ENCODE results near the gene ATXN1.
A peak's percentile ranks its signal among the peaks of the same experiment; 100 is the strongest.

Gene ATXN1

DNA sequence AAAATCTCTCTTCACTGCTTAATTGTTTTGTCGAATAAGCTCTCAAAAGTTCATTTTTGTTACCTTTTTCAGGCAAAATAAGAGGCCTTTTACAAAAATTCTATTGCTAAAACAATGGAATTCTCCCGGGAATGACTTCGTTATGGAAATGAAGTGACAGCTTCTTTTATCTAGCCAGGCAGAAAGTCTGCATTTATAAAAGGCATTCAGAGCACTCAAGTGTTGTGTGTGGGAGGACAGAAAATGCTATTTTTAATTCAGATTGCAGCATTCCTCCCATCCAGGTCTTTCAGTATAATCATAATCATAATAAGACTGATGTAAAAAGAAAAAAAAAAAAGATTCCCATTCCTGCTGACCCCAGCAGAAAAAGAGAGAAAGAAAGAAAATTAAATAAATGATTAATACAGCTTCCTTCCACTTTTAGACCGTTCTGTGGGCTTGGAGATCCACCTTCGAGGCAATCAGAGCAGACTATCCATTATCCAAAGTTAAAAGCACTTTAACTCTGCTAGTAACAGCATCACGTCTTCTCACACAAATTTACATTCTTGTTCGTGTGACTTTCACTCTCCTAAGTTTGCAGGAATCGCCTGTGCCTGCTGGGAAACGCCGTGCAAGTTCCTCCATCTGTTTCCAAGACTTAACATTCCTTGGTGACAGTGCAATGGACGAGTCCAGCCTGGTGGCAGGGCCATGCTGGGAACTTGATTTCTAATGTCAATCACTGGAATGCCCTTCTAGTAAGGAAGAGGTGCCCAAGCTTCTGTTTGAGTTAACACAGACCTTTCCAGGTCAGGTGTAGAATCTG is 264.1 kb downstream of the ATXN1 start:
- DNase-seq (ENCODE audit: low read depth) = no peak

GRCh38 chr6:16496210-16496609 is 265.1 kb downstream of the ATXN1 start:
- DNase-seq (ENCODE audit: low read depth) = no peak

DNA sequence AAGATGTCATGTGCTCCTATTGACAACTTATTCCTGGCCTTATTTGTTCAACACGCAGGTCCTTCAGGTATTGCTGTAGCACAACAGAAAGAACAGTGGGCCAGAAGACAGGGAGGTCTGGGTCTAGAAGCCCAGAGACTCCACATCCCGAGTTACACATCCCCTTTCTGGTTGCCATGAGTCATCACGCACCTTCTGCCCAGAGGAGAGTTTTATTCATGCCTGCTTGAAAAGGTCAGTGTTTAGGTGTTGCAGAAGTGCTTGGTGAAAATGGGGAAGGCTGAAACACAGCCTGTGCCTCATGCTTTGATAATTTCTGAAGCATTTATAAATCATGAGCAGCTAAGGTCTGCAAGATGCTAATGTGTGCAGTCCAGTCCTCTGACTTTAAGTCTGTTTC is 266.5 kb downstream of the ATXN1 start:
- DNase-seq (ENCODE audit: low read depth) = no peak

DNA sequence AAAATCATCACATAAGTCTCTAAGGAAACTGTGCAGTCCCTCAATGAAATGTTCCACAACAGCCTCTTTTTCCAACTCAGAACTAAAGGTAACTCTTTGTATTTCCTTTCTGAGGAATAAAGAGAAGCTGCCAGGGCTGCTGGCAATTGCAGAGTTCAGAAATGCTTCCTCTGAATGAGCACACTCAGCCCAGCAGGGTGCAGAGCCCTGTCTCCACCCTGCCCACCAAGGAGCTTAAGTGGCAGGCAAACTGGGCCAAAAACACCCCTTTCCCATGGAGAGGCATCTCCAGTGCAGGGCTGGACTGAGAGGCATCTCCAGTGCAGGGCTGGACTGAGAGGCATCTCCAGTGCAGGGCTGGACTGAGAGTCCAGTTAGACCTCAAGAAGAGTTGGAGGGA is 267.5 kb downstream of the ATXN1 start:
- DNase-seq (ENCODE audit: low read depth) = no peak

DNA sequence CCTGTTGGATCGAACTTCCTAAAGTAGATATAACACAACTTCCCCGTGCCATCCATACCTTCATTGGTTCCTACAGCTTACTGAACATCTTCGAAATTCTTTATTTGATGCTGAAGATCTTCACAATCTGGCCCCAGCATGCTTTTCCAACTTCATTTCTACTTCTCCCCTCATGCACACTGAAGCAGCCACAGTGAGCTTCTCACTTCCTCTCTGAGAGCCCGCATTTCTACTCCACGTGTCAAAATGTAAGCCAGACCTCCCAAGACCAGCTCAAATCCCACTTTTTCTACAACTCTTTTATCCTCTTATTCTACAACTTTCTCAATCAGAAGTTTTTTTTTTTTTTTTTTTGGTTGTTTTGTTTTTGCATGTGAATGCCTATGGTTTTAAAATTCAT is 268.1 kb downstream of the ATXN1 start:
- DNase-seq (ENCODE audit: low read depth) = no peak

DNA sequence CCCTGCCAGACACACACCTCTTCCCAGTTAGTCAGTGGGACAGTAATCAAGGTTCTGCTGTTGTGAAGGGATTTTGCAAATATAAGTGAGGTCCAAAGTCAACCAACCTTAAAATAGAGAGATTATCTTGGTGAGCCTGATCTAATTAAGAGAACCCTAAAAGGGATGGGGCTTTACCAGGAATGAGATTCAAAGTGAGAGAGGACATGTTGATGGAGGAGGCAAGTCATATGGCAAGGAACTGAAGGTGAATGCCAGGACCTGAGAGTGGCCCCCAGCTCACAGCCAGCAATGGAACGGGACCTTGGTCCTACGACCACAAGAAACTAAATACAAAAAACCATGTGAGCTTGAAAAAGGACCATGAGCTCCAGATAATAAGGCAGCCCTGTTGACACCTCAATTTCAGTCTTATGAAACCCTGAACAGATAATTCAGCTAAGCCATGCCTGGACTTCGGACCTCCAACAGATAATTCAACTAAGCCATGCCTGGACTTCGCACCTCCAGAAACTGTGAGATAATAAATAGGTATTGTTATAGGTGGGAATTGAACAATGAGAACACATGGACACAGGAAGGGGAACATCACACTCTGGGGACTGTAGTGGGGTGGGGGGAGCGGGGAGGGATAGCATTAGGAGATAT is 269.5 kb downstream of the ATXN1 start:
- DNase-seq (ENCODE audit: low read depth) = no peak

GRCh38 chr6:16490616-16491015 is 270.6 kb downstream of the ATXN1 start:
- DNase-seq (ENCODE audit: low read depth) = no peak

GRCh38 chr6:16488813-16489212 is 272.4 kb downstream of the ATXN1 start:
- DNase-seq (ENCODE audit: low read depth) = no peak

DNA sequence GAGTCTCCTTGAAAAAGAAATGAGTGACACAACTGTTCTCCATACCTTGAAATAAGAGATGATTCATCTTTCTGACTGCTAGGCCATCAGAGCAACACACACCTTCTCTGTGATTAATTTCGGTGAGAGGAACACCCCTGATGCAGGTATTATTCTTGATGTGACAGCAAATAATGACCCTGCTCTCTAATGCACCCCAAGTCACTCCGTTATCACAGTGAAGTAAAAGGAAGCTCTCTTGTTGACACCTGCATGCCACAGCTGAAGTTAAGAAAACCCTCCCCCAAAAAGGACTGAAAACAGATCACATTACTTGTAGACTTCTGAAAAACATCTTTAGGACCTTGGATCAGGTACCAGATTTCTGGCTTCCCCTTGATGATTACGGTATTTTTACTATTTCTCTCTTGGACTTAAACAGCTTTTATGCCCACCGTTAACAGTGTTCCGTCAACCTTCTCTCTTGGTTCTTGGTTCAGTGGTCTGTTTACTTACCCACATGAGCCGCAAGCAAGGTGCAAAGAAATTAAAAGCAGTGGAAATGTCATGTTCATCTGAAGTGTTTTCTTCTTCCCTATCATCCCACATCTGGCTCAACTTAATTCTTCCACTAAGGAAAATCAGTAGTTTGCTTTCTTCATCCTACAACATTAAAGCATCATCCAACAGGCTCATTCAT is 273.1 kb downstream of the ATXN1 start:
- DNase-seq (ENCODE audit: low read depth) = no peak

GRCh38 chr6:16486661-16487060 is 274.6 kb downstream of the ATXN1 start:
- peak; percentile 47 for DNase-seq (ENCODE audit: low read depth)

DNA sequence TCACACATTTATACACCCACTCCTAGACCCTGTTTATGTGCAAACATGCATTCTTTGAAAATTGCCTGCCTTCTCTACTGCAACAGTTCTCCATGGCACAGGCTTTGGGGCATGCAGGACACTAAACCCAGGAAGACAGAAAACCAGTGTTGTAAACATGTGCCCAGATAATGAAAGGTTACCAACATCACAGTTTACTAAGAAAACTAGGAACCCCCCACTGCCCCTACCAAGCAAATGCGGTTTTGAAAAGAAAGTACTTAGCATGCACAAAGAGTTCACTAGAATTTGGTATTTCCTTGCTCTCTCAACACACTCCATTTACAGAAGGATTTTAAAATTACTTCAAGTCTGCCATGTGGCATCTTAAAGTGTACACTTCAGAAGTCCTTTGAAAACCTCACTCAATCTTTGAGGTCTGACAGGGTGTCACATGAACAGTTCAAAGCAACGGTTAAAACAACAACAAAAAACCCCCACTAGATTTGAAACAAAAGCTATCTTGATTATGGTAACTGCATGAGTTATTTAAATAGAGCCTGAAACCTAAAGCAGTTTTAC is 277.9 kb downstream of the ATXN1 start:
- no peak for DNase-seq (ENCODE audit: low read depth)

DNA sequence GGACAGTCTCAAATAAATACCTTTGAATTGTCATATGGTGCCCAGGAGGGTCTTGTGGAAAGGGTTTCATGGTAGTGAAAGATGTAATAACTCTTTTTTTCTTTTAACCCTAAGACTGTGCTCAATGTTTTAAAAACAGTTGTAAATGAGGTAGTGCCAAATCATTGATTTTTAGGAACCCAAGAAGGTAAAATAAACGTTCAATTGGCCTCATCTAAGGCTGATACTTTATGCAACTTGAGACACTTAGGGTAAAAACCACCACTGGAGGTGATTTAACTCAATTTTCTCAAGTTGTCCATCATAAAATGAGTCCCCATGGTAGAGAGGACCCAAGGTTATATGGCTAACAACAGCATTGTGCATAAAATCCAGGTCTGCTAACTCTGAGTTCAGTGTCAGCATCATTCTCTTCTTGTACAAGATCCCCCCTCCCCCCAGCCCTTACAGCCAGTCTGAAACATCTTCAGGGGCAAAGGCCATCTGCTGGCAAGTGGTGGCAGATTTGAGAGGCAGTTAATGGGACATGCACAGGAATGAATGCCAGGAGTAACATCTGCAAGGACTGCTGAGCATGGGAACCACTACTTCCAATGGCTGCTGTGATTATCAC is 278.5 kb downstream of the ATXN1 start:
- no peak for DNase-seq (ENCODE audit: low read depth)

GRCh38 chr6:16481697-16482399 is 279.4 kb downstream of the ATXN1 start:
- DNase-seq (ENCODE audit: low read depth) = no peak

GRCh38 chr6:16480763-16481560 is 280.3 kb downstream of the ATXN1 start:
- no peak for DNase-seq (ENCODE audit: low read depth)

- DNase-seq (ENCODE audit: low read depth) = no peak
Measured at GRCh38 chr6:16477367-16478149, 283.7 kb downstream of the ATXN1 start.

GRCh38 chr6:16476861-16477260 is 284.4 kb downstream of the ATXN1 start:
- DNase-seq (ENCODE audit: low read depth) = no peak

DNA sequence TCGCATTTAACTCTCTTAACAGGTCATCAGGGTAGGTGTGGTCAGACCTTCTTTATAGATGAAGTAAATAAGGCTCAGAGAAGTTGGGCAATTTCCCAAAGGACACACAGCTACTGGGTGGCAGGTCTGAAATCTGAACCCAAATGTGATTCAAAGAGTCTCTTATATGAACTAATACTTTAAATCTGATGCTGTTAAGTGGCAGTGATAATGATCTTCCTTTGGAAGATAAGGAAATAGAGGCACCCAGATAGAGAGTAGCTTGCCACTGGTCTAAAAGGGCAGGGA is 285.8 kb downstream of the ATXN1 start:
- DNase-seq (ENCODE audit: low read depth) = no peak

- DNase-seq (ENCODE audit: low read depth) = no peak
Measured at GRCh38 chr6:16474772-16475493, 286.3 kb downstream of the ATXN1 start.

- no peak for DNase-seq (ENCODE audit: low read depth)
Measured at GRCh38 chr6:16473908-16474771, 287.1 kb downstream of the ATXN1 start.
